Colonic mucosa (tissue), 4 donors: Measurements from ENCODE around the gene RNASE11. TPM values are rescaled to one million over a fixed set of nuclear protein-coding genes. Genes with fewer than 3 reads are reported as not detected.
"Not testable (repeated sequence)": the region's sequence is repeated elsewhere in the genome, so short reads cannot be mapped to it uniquely, and the experiment has no call there.

Experiments
- DNase-seq: peaks from one replicate; pipeline ENCODE4 v3.0.0-alpha.2; 2020
- H3K27ac ChIP-seq: fragments of 200-600 bp; one replicate; pipeline ENCODE4 v1.8.0; 2021
- H3K27me3 ChIP-seq: fragments of 200-600 bp; one replicate; pipeline ENCODE4 v1.8.0; 2021
- H3K36me3 ChIP-seq: fragments of 200-600 bp; one replicate; pipeline ENCODE4 v1.8.0; 2021
- H3K4me1 ChIP-seq: fragments of 200-600 bp; one replicate; pipeline ENCODE4 v1.8.0; 2021; ENCODE audit warnings: mild to moderate bottlenecking
- H3K4me3 ChIP-seq: fragments of 200-600 bp; one replicate; pipeline ENCODE4 v1.8.0; 2021
- H3K9ac ChIP-seq, 2 donors: one replicate each; pipeline ENCODE4 v1.7.0; 2013; ENCODE audit warnings: control low read depth in 2 of 2, low read depth in 2 of 2, low read length in 2 of 2
- H3K9me3 ChIP-seq: fragments of 200-600 bp; one replicate; pipeline ENCODE4 v1.8.0; 2021
- intact Hi-C: fragments of 100-400 bp; cut with DNase I; formaldehyde crosslinking; loops from one replicate; pipeline ENCODE4 v1.14.1; 2022
- total RNA-seq, 2 donors: library from RNA; stranded (reverse); fragmentation: NEBNext Ultra II Directional in 1 of 2; extraction: Animal tissue kit (Norgen Biotek cat#: 25700) in 1 of 2; gene quantifications; one replicate each; pipeline ENCODE4 v1.2.1, GENCODE V29; 2021
- TF ChIP-seq, protein P1 (sequence below): fragments of 200-600 bp; IDR thresholded peaks from one replicate; pipeline ENCODE4 v1.8.0; 2022; ENCODE audit warnings: antibody characterized with exemption, mild to moderate bottlenecking
- donor health status: healthy.
- donor health status: DM: no; HTN: no; CAD: no.
- donor health status: DM: no; HTN: no; CAD: no.

The RNASE11 gene
- total RNA-seq, 2 donors from 2014 or later = not detected

GRCh38 chr14:20568393-20568792 lies 19.4 kb downstream of the RNASE11 start:
- H3K4me1 ChIP-seq = no peaks in the 10 kb centered on the region
- no peaks in the 10 kb centered on the region for H3K27me3 ChIP-seq
- H3K27ac ChIP-seq = no peak overlapping the region
- intact Hi-C loops = no loop called here
- TF ChIP-seq, protein P1, sequence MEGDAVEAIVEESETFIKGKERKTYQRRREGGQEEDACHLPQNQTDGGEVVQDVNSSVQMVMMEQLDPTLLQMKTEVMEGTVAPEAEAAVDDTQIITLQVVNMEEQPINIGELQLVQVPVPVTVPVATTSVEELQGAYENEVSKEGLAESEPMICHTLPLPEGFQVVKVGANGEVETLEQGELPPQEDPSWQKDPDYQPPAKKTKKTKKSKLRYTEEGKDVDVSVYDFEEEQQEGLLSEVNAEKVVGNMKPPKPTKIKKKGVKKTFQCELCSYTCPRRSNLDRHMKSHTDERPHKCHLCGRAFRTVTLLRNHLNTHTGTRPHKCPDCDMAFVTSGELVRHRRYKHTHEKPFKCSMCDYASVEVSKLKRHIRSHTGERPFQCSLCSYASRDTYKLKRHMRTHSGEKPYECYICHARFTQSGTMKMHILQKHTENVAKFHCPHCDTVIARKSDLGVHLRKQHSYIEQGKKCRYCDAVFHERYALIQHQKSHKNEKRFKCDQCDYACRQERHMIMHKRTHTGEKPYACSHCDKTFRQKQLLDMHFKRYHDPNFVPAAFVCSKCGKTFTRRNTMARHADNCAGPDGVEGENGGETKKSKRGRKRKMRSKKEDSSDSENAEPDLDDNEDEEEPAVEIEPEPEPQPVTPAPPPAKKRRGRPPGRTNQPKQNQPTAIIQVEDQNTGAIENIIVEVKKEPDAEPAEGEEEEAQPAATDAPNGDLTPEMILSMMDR = no peak
- no peak overlapping the region for H3K9ac ChIP-seq
- H3K9me3 ChIP-seq = no peaks in the 10 kb centered on the region
- H3K4me3 ChIP-seq = no peak overlapping the region
- no peaks in the 10 kb centered on the region for H3K36me3 ChIP-seq
- no peak for DNase-seq

DNA sequence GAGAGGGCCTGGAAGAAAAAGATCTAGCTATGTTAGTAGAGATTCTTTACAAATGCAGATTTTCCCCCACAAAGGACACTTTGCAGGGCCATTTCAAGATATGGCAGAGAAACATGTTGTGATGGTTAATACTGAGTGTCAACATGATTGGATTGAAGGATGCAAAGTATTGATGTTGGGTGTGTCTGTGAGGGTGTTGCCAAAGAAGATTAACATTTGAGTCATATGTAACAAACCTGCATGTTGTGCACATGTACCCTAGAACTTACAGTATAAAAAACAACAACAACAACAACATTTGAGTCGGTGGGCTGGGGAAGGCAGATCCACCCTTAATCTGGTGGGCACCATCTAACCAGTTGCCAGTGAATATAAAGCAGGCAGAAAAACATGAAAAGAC lies 20.6 kb downstream of the RNASE11 start:
- H3K4me3 ChIP-seq, H3K36me3 ChIP-seq, intact Hi-C loops, H3K27me3 ChIP-seq, H3K9me3 ChIP-seq, H3K4me1 ChIP-seq, DNase-seq, H3K9ac ChIP-seq, H3K27ac ChIP-seq: not testable (repeated sequence)

DNA sequence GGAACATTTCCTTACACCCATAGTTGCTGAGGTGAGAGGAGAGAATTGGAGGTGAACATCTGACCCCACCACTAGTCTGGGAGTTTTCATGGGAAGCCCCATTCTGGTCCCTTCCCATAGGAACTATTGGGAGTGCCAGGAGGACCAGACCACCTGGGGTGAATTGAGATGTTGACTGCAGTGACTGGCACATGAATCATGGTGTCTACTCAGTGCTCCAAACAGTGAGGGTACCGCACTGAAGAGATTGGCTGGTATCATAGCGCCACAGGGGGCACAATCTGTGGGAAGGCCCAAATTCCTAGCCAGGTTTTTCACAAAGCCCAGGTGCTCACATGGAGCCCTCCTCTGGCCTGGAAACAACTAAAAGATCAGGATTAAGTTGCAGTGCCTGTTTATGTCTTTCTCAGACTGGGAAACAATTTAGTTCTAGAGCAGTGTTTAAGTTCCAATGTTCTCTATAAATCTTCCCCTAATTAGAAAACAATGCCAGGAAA lies 23.3 kb downstream of the RNASE11 start:
- intact Hi-C loops = no loop called here
- H3K4me3 ChIP-seq = no peak overlapping the region
- no peak for DNase-seq
- no peak overlapping the region for H3K27ac ChIP-seq
- H3K9me3 ChIP-seq = no peaks in the 10 kb centered on the region
- no peak overlapping the region for H3K9ac ChIP-seq
- H3K4me1 ChIP-seq = no peaks in the 10 kb centered on the region
- H3K36me3 ChIP-seq = no peaks in the 10 kb centered on the region
- no peaks in the 10 kb centered on the region for H3K27me3 ChIP-seq
- TF ChIP-seq, protein P1 = no peak

DNA sequence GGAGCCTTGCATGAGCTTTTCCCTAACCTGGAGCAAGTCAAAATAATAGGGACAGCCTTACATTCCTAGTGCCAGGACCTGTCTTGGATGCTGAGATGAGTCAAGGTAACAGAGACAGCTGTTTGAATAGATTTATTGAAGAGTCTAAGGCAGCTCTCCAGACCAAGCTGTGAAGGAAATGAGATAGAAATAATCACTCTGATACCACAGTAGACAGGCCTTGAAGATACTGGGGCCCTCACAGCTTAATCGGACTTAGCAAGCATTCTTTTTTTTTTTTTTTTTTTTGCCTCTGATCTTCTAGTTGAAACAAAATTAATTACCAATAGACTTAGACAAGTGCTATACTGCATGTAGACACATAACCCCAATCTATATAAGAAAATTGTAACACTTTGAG lies 23.8 kb downstream of the RNASE11 start:
- Histone ChIP-seq H3K27ac (no peak overlapping the region), H3K9ac (no peak overlapping the region), H3K27me3 (no peaks in the 10 kb centered on the region), H3K9me3 (no peaks in the 10 kb centered on the region), H3K4me1 (no peaks in the 10 kb centered on the region), H3K4me3 (no peak overlapping the region), H3K36me3 (no peaks in the 10 kb centered on the region)
- intact Hi-C loops = no loop called here
- DNase-seq = no peak
- TF ChIP-seq, protein P1 = no peak

- H3K27me3 ChIP-seq = no peaks in the 10 kb centered on the region
- TF ChIP-seq, protein P1 = no peak
- H3K9me3 ChIP-seq = no peaks in the 10 kb centered on the region
- intact Hi-C loops = no loop called here
- DNase-seq = no peak
- H3K4me1 ChIP-seq = no peaks in the 10 kb centered on the region
- no peak within 1 kb of the TSS for H3K27ac ChIP-seq
- H3K9ac ChIP-seq = no peak within 1 kb of the TSS
- no peak within 1 kb of the TSS for H3K4me3 ChIP-seq
- H3K36me3 ChIP-seq = no peaks in the 10 kb centered on the region
Observed at GRCh38 chr14:20560961-20561360, 26.8 kb downstream of the RNASE11 start, which contains the start of gene RNASE9. TSS of gene RNASE9 (minus strand) at chr14:20561047.

- no peak overlapping the region for H3K27ac ChIP-seq
- intact Hi-C loops = no loop called here
Observed at GRCh38 chr14:20559461-20559904, 28.3 kb downstream of the RNASE11 start.

More at GRCh38 chr14:20559461-20559904, 28.3 kb downstream of the RNASE11 start:
- TF ChIP-seq, protein P1 = no peak
- Histone ChIP-seq H3K4me1 (no peaks in the 10 kb centered on the region), H3K9me3 (no peaks in the 10 kb centered on the region), H3K36me3 (no peaks in the 10 kb centered on the region), H3K4me3 (no peak overlapping the region), H3K9ac (no peak overlapping the region), H3K27me3 (no peaks in the 10 kb centered on the region)
- no peak for DNase-seq
